CD4-positive, alpha-beta T cell (primary cell): ENCODE data around the gene SRC. TPM values are rescaled to one million over a fixed set of nuclear protein-coding genes. Genes with fewer than 3 reads are reported as not detected.

Source experiments
- ATAC-seq: fragments of 200-7000 bp; cut with Tn5 transposase; one replicate; pipeline ENCODE4 v1.10.0; 2022; ENCODE audit warnings: mild to moderate bottlenecking; ENCODE audit not compliant: poor library complexity
- CTCF ChIA-PET: fragments of 350-600 bp; sonication (Branson Sonifier 250); formaldehyde crosslinking; loops from one replicate; lab custom pipeline; 2021; ENCODE audit warnings: antibody characterized with exemption, inconsistent platforms; lab: Charles Lee
- POLR2A ChIA-PET: fragments of 350-600 bp; sonication (Branson Sonifier 250); formaldehyde crosslinking; loops from one replicate; lab custom pipeline; 2021; ENCODE audit warnings: antibody characterized with exemption, inconsistent platforms; lab: Charles Lee
- DNase-seq, 14 experiments: peaks; one replicate each; pipeline ENCODE4 v3.0.0-alpha.2; 2013 to 2020; ENCODE audit warnings: mixed read lengths in 2 of 14
- H3K27ac ChIP-seq, 2 donors: one replicate each; pipeline versions ENCODE4 v1.5.1 to v1.7.0; 2013; ENCODE audit warnings: low read length in 2 of 2, low read depth in 1 of 2, mild to moderate bottlenecking in 1 of 2
- H3K27me3 ChIP-seq, 2 experiments: 1 replicate in 1 of 2; 2 replicates in 1 of 2; pipeline versions ENCODE4 v1.6.1 to v1.7.0; 2013; ENCODE audit warnings: low read length in 2 of 2, control low read depth in 1 of 2, mild to moderate bottlenecking in 1 of 2, moderate library complexity in 1 of 2; ENCODE audit not compliant: insufficient read depth in 2 of 2, control insufficient read depth in 1 of 2
- H3K36me3 ChIP-seq: one replicate; pipeline ENCODE4 v1.6.1; 2013; ENCODE audit warnings: low read length, control low read depth; ENCODE audit not compliant: insufficient read depth
- H3K4me1 ChIP-seq: one replicate; pipeline ENCODE4 v1.6.1; 2013; ENCODE audit warnings: low read length, control low read depth; ENCODE audit not compliant: insufficient read depth
- H3K4me3 ChIP-seq: one replicate; pipeline ENCODE4 v1.5.1; 2013; ENCODE audit warnings: mild to moderate bottlenecking, low read length, moderate library complexity
- H3K9me3 ChIP-seq, 2 experiments: 1 replicate in 1 of 2; 2 replicates in 1 of 2; pipeline versions ENCODE4 v1.6.1 to v1.7.0; 2013; ENCODE audit warnings: low read length in 2 of 2, mild to moderate bottlenecking in 2 of 2, control low read depth in 1 of 2, moderate library complexity in 1 of 2; ENCODE audit not compliant: control insufficient read depth in 1 of 2, insufficient read depth in 1 of 2
- H3K27ac Mint-ChIP-seq: one replicate; pipeline ENCODE4 v1.8.0; 2020; ENCODE audit warnings: mixed read lengths
- H3K27me3 Mint-ChIP-seq: one replicate; pipeline ENCODE4 v1.8.0; 2021; ENCODE audit warnings: mixed read lengths
- H3K36me3 Mint-ChIP-seq: one replicate; pipeline ENCODE4 v1.8.0; 2021; ENCODE audit warnings: low read depth, mixed read lengths
- H3K4me1 Mint-ChIP-seq: one replicate; pipeline ENCODE4 v1.8.0; 2021; ENCODE audit warnings: low read depth, mixed read lengths
- H3K4me3 Mint-ChIP-seq: one replicate; pipeline ENCODE4 v1.8.0; 2020; ENCODE audit warnings: mild to moderate bottlenecking, mixed read lengths
- H3K9me3 Mint-ChIP-seq: one replicate; pipeline ENCODE4 v1.8.0; 2020; ENCODE audit warnings: mixed read lengths
- intact Hi-C, 2 experiments: fragments of 100-400 bp; cut with DNase I in 1 of 2; cut with micrococcal nuclease in 1 of 2; formaldehyde crosslinking; loops; one replicate each; pipeline versions ENCODE4 v1.15.1 to v1.9.0; 2023 to 2025; cut with DNase I, micrococcal nuclease
- total RNA-seq, 174 experiments: library from RNA in 2 of 174; stranded (reverse) in 2 of 174; gene quantifications; one replicate each; pipeline ENCODE4 v1.2.3 and lab custom pipeline; 2021 to 2026
- TF ChIP-seq, protein P1 (sequence below): fragments of 200-600 bp; IDR thresholded peaks from one replicate; pipeline ENCODE4 v1.8.0; 2022; ENCODE audit warnings: antibody characterized with exemption, mild to moderate bottlenecking

SRC gene
- total RNA-seq, 2 experiments from 2014 or later, result 2.5 to 3.1 TPM

DNA sequence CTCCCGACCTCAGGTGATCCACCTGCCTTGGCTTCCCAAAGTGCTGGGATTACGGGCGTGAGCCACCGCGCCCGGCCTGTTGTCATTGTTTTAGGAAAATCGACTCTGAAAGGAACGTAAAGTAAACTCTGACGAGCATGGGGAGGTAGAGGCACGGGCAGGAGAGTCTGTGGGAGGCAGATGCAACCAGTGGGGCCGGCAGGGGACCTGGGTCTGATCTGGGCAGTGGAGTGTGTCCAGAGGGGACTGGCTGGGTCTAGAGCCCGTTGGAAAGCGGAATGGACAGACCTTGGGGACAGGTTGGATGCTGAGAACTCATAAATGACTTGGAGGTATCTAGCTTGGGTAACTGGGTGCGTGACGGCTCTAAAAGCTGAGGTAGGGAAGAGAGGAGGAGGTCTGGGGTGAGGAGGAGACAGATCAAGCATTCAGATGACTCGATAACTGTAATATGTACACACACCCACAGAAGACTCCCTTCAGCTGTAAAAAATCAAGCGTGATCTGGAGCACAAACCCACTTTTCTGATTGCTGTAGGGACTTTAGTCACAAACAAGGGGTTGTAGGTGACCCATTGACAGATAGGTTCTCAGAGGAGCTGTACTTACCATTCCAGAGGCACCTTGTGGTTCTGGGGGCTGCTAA is 34.1 kb upstream of the SRC start:
- Histone ChIP-seq H3K27me3 (no peaks in the 10 kb centered on the region), H3K4me3 (no peak overlapping the region), H3K36me3 (peaks cover 51% of the 10 kb centered on the region), H3K27ac (no peak overlapping the region), H3K9me3 (no peaks in the 10 kb centered on the region), H3K4me1 (peaks cover 18% of the 10 kb centered on the region)
- peaks cover 58% of the 10 kb centered on the region for H3K36me3 Mint-ChIP-seq
- TF ChIP-seq, protein P1, sequence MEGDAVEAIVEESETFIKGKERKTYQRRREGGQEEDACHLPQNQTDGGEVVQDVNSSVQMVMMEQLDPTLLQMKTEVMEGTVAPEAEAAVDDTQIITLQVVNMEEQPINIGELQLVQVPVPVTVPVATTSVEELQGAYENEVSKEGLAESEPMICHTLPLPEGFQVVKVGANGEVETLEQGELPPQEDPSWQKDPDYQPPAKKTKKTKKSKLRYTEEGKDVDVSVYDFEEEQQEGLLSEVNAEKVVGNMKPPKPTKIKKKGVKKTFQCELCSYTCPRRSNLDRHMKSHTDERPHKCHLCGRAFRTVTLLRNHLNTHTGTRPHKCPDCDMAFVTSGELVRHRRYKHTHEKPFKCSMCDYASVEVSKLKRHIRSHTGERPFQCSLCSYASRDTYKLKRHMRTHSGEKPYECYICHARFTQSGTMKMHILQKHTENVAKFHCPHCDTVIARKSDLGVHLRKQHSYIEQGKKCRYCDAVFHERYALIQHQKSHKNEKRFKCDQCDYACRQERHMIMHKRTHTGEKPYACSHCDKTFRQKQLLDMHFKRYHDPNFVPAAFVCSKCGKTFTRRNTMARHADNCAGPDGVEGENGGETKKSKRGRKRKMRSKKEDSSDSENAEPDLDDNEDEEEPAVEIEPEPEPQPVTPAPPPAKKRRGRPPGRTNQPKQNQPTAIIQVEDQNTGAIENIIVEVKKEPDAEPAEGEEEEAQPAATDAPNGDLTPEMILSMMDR, result no peak
- intact Hi-C loops, result no loop called here
- ATAC-seq (no peak), DNase-seq (no peak)
- H3K4me3 Mint-ChIP-seq, result no peak overlapping the region
- no peaks in the 10 kb centered on the region for H3K27me3 Mint-ChIP-seq
- no peaks in the 10 kb centered on the region for H3K9me3 Mint-ChIP-seq
- POLR2A ChIA-PET, result no interaction called here
- H3K27ac Mint-ChIP-seq, result no peak overlapping the region
- peaks cover 24% of the 10 kb centered on the region for H3K4me1 Mint-ChIP-seq
- CTCF ChIA-PET, result no interaction called here

DNA sequence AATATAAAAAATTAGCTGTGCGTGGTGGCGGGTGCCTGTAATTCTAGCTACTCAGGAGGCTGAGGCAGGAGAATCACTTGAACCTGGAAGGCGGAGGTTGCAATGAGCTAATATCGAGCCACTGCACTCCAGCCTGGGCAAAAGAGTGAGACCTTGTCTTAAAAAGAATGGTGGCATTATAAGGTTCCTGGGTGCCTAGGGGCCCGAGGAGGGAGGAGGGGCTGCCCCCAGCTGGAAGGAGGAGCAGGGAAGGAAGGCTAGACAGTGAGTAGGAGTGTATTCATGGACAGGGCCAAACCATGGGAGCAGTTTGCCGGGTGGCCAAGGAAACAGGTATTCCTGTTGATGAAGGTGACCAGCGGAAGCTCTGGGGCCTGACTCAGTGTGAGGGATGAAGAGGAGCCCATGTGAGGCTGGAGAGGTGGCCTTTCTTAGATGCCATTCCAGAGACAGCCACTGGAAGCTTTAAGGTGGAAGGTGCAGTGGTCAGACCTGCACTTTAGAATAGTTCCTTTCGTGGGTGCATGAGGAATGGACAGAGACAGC is 32.3 kb upstream of the SRC start:
- Histone ChIP-seq H3K9me3 (no peaks in the 10 kb centered on the region), H3K27me3 (no peaks in the 10 kb centered on the region), H3K27ac (no peak overlapping the region), H3K4me1 (peaks cover 13% of the 10 kb centered on the region), H3K4me3 (no peak overlapping the region), H3K36me3 (peaks cover 40% of the 10 kb centered on the region)
- ATAC-seq (no peak), DNase-seq (no peak)
- no peak overlapping the region for H3K4me3 Mint-ChIP-seq
- H3K27me3 Mint-ChIP-seq, result no peaks in the 10 kb centered on the region
- H3K36me3 Mint-ChIP-seq, result peaks cover 55% of the 10 kb centered on the region
- no peaks in the 10 kb centered on the region for H3K9me3 Mint-ChIP-seq
- POLR2A ChIA-PET, result no interaction called here
- TF ChIP-seq, protein P1, result no peak
- H3K27ac Mint-ChIP-seq, result peak overlapping the region; percentile 84
- CTCF ChIA-PET, result no interaction called here
- peaks cover 24% of the 10 kb centered on the region for H3K4me1 Mint-ChIP-seq
- intact Hi-C loops, result no loop called here

DNA sequence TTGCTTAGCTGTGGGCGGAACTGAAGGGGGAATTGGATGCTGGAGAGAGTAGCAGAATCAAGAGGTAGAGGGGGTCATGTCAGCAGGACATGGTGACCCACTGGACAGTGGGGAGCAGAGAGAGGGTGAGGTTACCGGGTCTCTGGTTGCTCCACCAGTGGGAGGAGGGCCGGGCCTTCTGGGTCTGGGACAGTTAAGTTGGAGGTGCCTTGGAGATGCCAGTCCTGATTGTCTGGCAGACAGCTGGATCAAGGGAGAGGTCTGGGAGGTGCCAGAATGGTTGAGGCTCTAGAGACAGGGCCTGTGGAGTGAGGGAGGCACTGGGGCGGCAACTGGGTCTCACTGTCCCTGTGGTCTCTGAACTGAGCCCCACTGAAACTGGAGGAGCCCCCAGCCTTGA is 31.8 kb upstream of the SRC start:
- TF ChIP-seq, protein P1, result no peak
- H3K27ac Mint-ChIP-seq, result peak overlapping the region; percentile 84
- no peak overlapping the region for H3K4me3 ChIP-seq
- peaks cover 35% of the 10 kb centered on the region for H3K36me3 ChIP-seq
- POLR2A ChIA-PET, result no interaction called here
- H3K9me3 ChIP-seq, result no peaks in the 10 kb centered on the region
- intact Hi-C loops, result no loop called here
- H3K4me1 Mint-ChIP-seq, result peaks cover 21% of the 10 kb centered on the region
- H3K4me3 Mint-ChIP-seq, result no peak overlapping the region
- DNase-seq (no peak), ATAC-seq (no peak)
- H3K27me3 Mint-ChIP-seq, result no peaks in the 10 kb centered on the region
- no peaks in the 10 kb centered on the region for H3K9me3 Mint-ChIP-seq
- no peaks in the 10 kb centered on the region for H3K27me3 ChIP-seq
- no peak overlapping the region for H3K27ac ChIP-seq
- CTCF ChIA-PET, result no interaction called here
- H3K36me3 Mint-ChIP-seq, result peaks cover 50% of the 10 kb centered on the region
- peaks cover 13% of the 10 kb centered on the region for H3K4me1 ChIP-seq
